ENCODE results near the gene PMEPA1.

Gene PMEPA1

DNA sequence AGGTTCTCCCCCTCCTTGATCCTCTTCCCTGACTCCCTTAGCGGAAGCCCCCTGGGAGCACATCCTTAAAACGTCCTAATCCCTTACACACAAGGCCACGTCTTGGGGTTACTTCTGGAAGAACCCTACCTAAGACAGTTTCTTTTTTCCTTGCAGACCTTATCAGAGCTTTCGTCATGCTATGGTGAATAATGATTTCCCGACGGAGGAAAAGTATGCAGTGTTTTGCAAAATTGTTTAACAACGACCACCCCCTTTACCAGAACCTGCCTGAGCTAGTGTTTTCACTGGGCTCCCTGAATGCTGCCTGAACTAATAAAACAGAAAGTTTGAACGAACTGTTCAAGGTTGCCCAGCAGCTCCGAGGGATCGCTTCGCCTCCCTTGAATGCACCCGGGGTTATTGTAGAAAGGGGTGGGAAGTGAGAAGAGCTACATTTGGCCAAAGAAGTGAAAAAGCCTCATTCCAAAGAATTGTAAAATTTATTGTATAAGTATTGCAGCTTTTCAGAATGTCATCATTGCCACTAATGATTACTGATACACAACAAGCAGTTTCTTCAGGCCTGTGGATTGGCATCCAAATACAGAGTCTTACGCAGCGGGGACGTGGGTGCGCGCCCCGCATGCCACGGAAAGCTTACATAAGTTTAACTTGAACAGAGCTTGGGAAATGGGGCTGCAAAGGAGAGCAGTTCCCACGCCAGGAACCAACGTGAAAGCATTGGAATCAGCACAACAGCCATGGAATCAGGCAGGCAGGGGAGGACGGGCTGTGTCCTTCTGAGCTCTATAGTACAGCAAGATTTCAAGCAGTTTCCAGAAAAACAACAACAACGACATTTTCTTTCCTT, 61.7 kb downstream of the PMEPA1 start:
- H3K27ac ChIP-seq, result no peak overlapping the region
- TF ChIP-seq, protein P1, sequence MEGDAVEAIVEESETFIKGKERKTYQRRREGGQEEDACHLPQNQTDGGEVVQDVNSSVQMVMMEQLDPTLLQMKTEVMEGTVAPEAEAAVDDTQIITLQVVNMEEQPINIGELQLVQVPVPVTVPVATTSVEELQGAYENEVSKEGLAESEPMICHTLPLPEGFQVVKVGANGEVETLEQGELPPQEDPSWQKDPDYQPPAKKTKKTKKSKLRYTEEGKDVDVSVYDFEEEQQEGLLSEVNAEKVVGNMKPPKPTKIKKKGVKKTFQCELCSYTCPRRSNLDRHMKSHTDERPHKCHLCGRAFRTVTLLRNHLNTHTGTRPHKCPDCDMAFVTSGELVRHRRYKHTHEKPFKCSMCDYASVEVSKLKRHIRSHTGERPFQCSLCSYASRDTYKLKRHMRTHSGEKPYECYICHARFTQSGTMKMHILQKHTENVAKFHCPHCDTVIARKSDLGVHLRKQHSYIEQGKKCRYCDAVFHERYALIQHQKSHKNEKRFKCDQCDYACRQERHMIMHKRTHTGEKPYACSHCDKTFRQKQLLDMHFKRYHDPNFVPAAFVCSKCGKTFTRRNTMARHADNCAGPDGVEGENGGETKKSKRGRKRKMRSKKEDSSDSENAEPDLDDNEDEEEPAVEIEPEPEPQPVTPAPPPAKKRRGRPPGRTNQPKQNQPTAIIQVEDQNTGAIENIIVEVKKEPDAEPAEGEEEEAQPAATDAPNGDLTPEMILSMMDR (conservative IDR thresholded peaks at IDR 0.05), result no peak
- no peak for TF ChIP-seq ZFX (IDR thresholded peaks at IDR 0.05)

DNA sequence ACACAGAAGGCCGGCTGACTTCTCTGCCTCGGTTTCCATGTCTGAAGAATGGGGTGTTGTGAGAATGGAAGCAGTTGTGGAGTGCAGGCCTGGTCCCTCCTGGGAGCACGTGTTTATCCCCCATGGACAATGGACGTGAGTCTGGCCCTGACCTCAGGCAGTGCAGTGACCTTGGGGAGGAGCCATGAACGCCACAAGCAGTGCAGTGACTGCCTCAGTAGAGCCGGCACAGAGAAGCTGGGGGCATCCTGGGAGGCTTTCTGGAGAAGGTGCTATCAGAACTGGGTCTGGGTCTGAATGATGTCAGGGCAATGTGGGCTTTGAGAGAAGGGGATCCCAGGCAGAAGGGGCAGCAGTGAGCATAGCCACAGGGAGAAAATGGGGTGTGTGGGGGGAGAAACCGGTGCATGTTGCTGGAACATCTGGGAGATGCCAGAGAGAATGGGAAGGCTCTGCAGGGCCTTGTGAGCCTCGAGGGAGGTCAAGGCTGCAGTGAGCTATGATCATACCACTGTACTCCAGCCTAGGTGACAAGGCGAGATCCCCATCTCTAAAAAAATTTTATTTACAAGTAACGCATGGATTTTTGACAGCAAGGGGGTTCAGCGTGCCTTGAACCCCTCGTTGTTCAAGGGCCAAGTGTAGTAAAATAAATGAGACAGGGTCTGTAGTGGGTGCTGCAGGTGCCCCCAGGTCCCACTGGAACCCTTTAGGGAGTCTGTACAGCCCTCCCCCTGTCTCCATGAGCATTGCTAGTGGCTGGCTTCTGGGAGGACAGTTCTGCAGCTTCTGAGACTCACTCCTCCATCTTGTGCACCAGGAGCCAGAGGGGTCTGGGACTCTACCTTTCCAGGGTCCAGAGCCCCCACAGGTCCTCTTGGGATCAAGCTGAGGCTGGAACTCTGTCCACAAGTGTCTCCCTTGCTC, 62.5 kb downstream of the PMEPA1 start:
- no peak for TF ChIP-seq ZFX (IDR thresholded peaks at IDR 0.05)
- TF ChIP-seq, protein P1 (conservative IDR thresholded peaks at IDR 0.05), result no peak
- H3K27ac ChIP-seq, result no peak overlapping the region

GRCh38 chr20:57638895-57639236, 70.9 kb downstream of the PMEPA1 start:
- TF ChIP-seq ZFX (IDR thresholded peaks at IDR 0.05), result no peak
- TF ChIP-seq, protein P1 (conservative IDR thresholded peaks at IDR 0.05), result no peak
- H3K27ac ChIP-seq, result no peak overlapping the region

DNA sequence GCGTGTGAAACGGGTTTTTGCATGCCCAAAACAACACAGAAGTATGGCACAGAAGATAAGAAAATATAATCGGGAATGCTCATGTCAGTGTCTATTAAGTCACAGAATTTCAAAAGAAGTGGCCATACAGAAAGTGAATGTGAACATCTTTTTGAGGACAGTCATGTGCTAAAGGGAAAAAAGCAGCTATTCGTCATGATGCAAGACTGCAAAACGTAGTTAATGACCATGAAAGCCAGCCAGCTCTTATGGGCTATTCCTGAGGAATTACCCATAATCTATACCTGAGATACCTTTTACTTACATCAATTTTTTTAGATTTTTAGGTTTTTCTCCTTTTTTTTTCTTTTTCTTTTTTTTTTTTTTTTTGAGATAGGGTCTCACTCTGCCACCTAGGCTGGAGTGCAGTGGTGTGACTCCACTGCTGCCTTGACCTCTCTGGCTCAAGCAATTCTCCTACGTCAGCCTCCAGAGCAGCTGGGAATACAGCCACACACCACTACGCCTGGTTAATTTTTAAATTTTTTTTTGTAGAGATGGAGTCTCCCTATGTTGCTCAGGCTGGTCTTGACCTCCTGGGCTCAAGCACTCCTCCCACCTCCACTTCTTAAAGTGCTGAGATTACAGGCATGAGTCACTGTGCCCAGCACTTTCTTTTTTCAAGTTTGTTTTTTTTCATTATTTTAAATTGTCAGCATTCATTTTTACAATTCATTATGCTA, 71.5 kb downstream of the PMEPA1 start:
- no peak for TF ChIP-seq ZFX (IDR thresholded peaks at IDR 0.05)
- TF ChIP-seq, protein P1 (conservative IDR thresholded peaks at IDR 0.05), result no peak

GRCh38 chr20:57633945-57634491, 75.8 kb downstream of the PMEPA1 start:
- H3K27ac ChIP-seq, result no peak overlapping the region
- TF ChIP-seq, protein P1 (conservative IDR thresholded peaks at IDR 0.05), result no peak
- no peak for TF ChIP-seq ZFX (IDR thresholded peaks at IDR 0.05)

More for the DNA sequence above, 71.5 kb downstream of the PMEPA1 start:
- H3K27ac ChIP-seq, result no peak overlapping the region

DNA sequence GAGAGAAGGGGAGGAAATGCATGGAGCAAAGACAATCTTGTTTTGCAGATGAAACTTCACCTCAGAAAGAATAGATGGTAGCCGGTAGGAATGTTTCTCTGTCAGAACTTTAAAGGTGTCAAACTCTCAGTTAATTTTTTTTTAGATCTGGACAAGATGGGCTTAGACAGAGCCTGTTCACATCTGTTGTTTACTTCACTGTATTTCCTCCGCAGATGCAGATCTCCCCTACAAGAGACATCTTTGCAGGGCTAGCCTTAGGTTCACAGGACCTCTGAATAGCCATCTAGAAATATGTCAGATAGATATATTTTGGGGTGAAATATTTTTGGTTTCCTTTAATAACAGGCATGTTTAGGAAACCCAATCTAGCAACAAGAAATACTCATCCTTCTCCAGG, 77.5 kb downstream of the PMEPA1 start:
- no peak overlapping the region for H3K27ac ChIP-seq
- TF ChIP-seq, protein P1 (conservative IDR thresholded peaks at IDR 0.05), result no peak
- no peak for TF ChIP-seq ZFX (IDR thresholded peaks at IDR 0.05)
